H1 (cell line): ENCODE measurements around the gene GRIA4. TPM values are rescaled to one million over a fixed set of nuclear protein-coding genes. Genes with fewer than 3 reads are reported as not detected.

Experiments used
- CTCF ChIA-PET: fragments of 300-600 bp; sonication (Branson Sonifier 250); formaldehyde crosslinking; loops from one replicate; lab custom pipeline; 2021; ENCODE audit not compliant: partially characterized antibody; lab: Charles Lee
- POLR2A ChIA-PET: fragments of 300-600 bp; sonication (Branson Sonifier 250); formaldehyde crosslinking; loops from one replicate; lab custom pipeline; 2021; ENCODE audit warnings: inconsistent platforms; ENCODE audit not compliant: partially characterized antibody; lab: Charles Lee
- DNase-seq, 2 experiments: peaks; one replicate each; pipeline versions ENCODE4 v3.0.0 to v3.0.0-alpha.2; 2010 to 2022; ENCODE audit warnings: low spot score in 2 of 2, low read depth in 1 of 2, mixed read lengths in 1 of 2
- FAIRE-seq: peaks from 2 replicates; lab custom pipeline; 2011; peaks lifted over from hg19 to GRCh38; lab: Jason Lieb, UNC
- H2AFZ ChIP-seq: 2 replicates; pipeline ENCODE4 v1.8.1; 2012; ENCODE audit warnings: low read length, inconsistent platforms
- H2AK5ac ChIP-seq: 2 replicates; pipeline ENCODE4 v1.6.1; 2013; ENCODE audit warnings: low read depth, low read length
- H2BK120ac ChIP-seq: replicated peaks from 2 replicates; pipeline ENCODE3; 2013; ENCODE audit warnings: low read depth, low read length, inconsistent platforms
- H2BK12ac ChIP-seq: 2 replicates; pipeline ENCODE4 v1.6.1; 2013; ENCODE audit warnings: low read depth, low read length
- H2BK15ac ChIP-seq: 2 replicates; pipeline ENCODE4 v1.6.1; 2013; ENCODE audit warnings: low read length
- H2BK20ac ChIP-seq: 2 replicates; pipeline ENCODE4 v1.6.1; 2013; ENCODE audit warnings: low read length
- H2BK5ac ChIP-seq: 2 replicates; pipeline ENCODE4 v1.6.1; 2013; ENCODE audit warnings: low read depth, low read length
- H3K14ac ChIP-seq: 2 replicates; pipeline ENCODE4 v1.6.1; 2013; ENCODE audit warnings: inconsistent platforms; ENCODE audit not compliant: insufficient read length
- H3K18ac ChIP-seq: 2 replicates; pipeline ENCODE4 v1.6.1; 2013; ENCODE audit warnings: low read length; ENCODE audit errors: extremely low read depth
- H3K23ac ChIP-seq: 2 replicates; pipeline ENCODE4 v1.6.1; 2013; ENCODE audit warnings: inconsistent platforms; ENCODE audit not compliant: insufficient read length
- H3K23me2 ChIP-seq: 2 replicates; pipeline ENCODE4 v1.6.1; 2013; ENCODE audit warnings: low read depth, low read length
- H3K27ac ChIP-seq: 2 replicates; pipeline ENCODE4 v1.6.1; 2011; ENCODE audit warnings: low read depth, low read length, inconsistent platforms
- H3K27me3 ChIP-seq, 4 experiments: replicated peaks in 1 of 4; 1 replicate in 1 of 4; 2 replicates in 3 of 4; pipeline versions ENCODE4 v1.6.1 to v1.8.1; 2011 to 2013; ENCODE audit warnings: low read length in 3 of 4, mild to moderate bottlenecking in 3 of 4, inconsistent platforms in 2 of 4, mixed read lengths in 2 of 4, moderate library complexity in 1 of 4; ENCODE audit not compliant: control insufficient read depth in 3 of 4, insufficient read depth in 3 of 4; ENCODE audit errors: extremely low read depth in 1 of 4
- H3K36me3 ChIP-seq, 4 experiments: 2 replicates each; pipeline versions ENCODE4 v1.6.1 to v1.8.1; 2011 to 2013; ENCODE audit warnings: mild to moderate bottlenecking in 4 of 4, low read length in 3 of 4, moderate library complexity in 2 of 4, control low read depth in 1 of 4, inconsistent platforms in 1 of 4; ENCODE audit not compliant: insufficient read depth in 4 of 4, control insufficient read depth in 2 of 4
- H3K4ac ChIP-seq: replicated peaks from 2 replicates; pipeline ENCODE3; 2013; ENCODE audit warnings: low read length, low read depth, mixed read lengths, inconsistent platforms; ENCODE audit not compliant: insufficient read length
- H3K4me1 ChIP-seq, 4 experiments: replicated peaks in 1 of 4; 1 replicate in 1 of 4; 2 replicates in 3 of 4; pipeline versions ENCODE4 v1.6.1 to v1.8.1; 2011 to 2013; ENCODE audit warnings: low read length in 3 of 4, inconsistent platforms in 2 of 4, mixed read lengths in 1 of 4; ENCODE audit not compliant: insufficient read depth in 4 of 4, control insufficient read depth in 3 of 4
- H3K4me2 ChIP-seq, 2 experiments: 2 replicates each; pipeline versions ENCODE4 v1.6.1 to v1.8.1; 2011 to 2013; ENCODE audit warnings: low read depth in 2 of 2, low read length in 2 of 2, control low read depth in 1 of 2, inconsistent platforms in 1 of 2, mild to moderate bottlenecking in 1 of 2; ENCODE audit not compliant: insufficient read depth in 1 of 2
- H3K4me3 ChIP-seq, 4 experiments: fragments of 200-600, 300-600 bp in 1 of 4; sonication (generic), shearing (Covaris generic), sonication (Bioruptor Twin) in 1 of 4; 2 replicates each; pipeline versions ENCODE4 v1.5.1 to v1.8.1; 2011 to 2016; ENCODE audit warnings: low read length in 4 of 4, low read depth in 3 of 4, control low read depth in 2 of 4, inconsistent platforms in 2 of 4, mild to moderate bottlenecking in 2 of 4, mixed read lengths in 1 of 4, moderate library complexity in 1 of 4; ENCODE audit not compliant: insufficient read depth in 2 of 4; ENCODE audit errors: extremely low read depth in 1 of 4
- H3K56ac ChIP-seq: replicated peaks from 2 replicates; pipeline ENCODE3; 2013; ENCODE audit warnings: low read depth, mild to moderate bottlenecking, mixed read lengths, low read length, inconsistent platforms; ENCODE audit not compliant: insufficient read length
- H3K79me1 ChIP-seq: 2 replicates; pipeline ENCODE4 v1.6.1; 2013; ENCODE audit warnings: low read depth, low read length, control low read depth
- H3K79me2 ChIP-seq, 2 experiments: 2 replicates each; pipeline versions ENCODE4 v1.6.1 to v1.8.1; 2012 to 2013; ENCODE audit warnings: low read length in 2 of 2, mild to moderate bottlenecking in 2 of 2, inconsistent platforms in 1 of 2; ENCODE audit not compliant: insufficient read depth in 2 of 2, control insufficient read depth in 1 of 2
- H3K9ac ChIP-seq, 4 experiments: replicated peaks in 1 of 4; 1 replicate in 1 of 4; 2 replicates in 3 of 4; pipeline versions ENCODE4 v1.6.1 to v1.8.1; 2011 to 2013; ENCODE audit warnings: low read depth in 3 of 4, low read length in 3 of 4, control low read depth in 2 of 4, mild to moderate bottlenecking in 2 of 4, moderate library complexity in 2 of 4, inconsistent platforms in 1 of 4; ENCODE audit errors: extremely low read depth in 1 of 4
- H3K9me3 ChIP-seq, 2 experiments: 2 replicates each; pipeline versions ENCODE4 v1.6.1 to v1.8.1; 2012 to 2013; ENCODE audit warnings: mild to moderate bottlenecking in 2 of 2, moderate library complexity in 2 of 2, control low read depth in 1 of 2, inconsistent platforms in 1 of 2, low read depth in 1 of 2, low read length in 1 of 2, mixed read lengths in 1 of 2; ENCODE audit not compliant: insufficient read depth in 2 of 2
- H4K20me1 ChIP-seq, 2 experiments: replicated peaks in 1 of 2; 2 replicates each; pipeline versions ENCODE3 to v1.8.1; 2011 to 2013; ENCODE audit warnings: inconsistent platforms in 2 of 2, low read length in 2 of 2, mild to moderate bottlenecking in 1 of 2; ENCODE audit not compliant: insufficient read depth in 2 of 2, control insufficient read depth in 1 of 2
- H4K5ac ChIP-seq: 2 replicates; pipeline ENCODE4 v1.6.1; 2013; ENCODE audit warnings: low read length, low read depth, mixed read lengths, inconsistent platforms; ENCODE audit not compliant: insufficient read length
- H4K8ac ChIP-seq: 2 replicates; pipeline ENCODE4 v1.8.0; 2013; ENCODE audit warnings: mild to moderate bottlenecking, moderate library complexity, low read length, inconsistent platforms; ENCODE audit not compliant: insufficient read depth; ENCODE audit errors: extremely low read depth
- H4K91ac ChIP-seq: replicated peaks from 2 replicates; pipeline ENCODE3; 2013; ENCODE audit warnings: low read length, mixed read lengths, inconsistent platforms; ENCODE audit not compliant: insufficient read length
- CEBPB ChIP-seq: IDR thresholded peaks from 2 replicates; pipeline ENCODE4 v1.6.1; 2012; ENCODE audit warnings: low read depth, low read length
- KDM5A ChIP-seq: fragments of 200-600 bp; IDR thresholded peaks from 2 replicates; pipeline ENCODE4 v1.7.1; 2012; ENCODE audit warnings: mild to moderate bottlenecking, low read length, inconsistent platforms, mixed read lengths
- TAF1 ChIP-seq: IDR thresholded peaks from 2 replicates; pipeline ENCODE4 v1.6.1; 2011; ENCODE audit warnings: mild to moderate bottlenecking, low read depth, low read length
- YY1 ChIP-seq: IDR thresholded peaks from 2 replicates; pipeline ENCODE4 v1.6.1; 2011; ENCODE audit warnings: low read depth, mild to moderate bottlenecking, low read length
- WGBS, 2 experiments: shearing (Covaris generic) in 1 of 2; methylation state at CpG; one replicate each; pipeline versions ENCODE4 v1.1.6 to v1.1.7; 2013 to 2015; ENCODE audit warnings: low lambda C conversion rate in 2 of 2, mixed read lengths in 2 of 2, inconsistent platforms in 1 of 2, low coverage in 1 of 2, missing lambda C conversion rate in 1 of 2; ENCODE audit not compliant: insufficient replicate concordance in 2 of 2, insufficient coverage in 1 of 2, insufficient read length in 1 of 2; ENCODE audit errors: extremely low coverage in 1 of 2, missing lambda C conversion rate in 1 of 2; 5-methylcytosine and 5-hydroxymethylcytosine counted together
- polyA plus RNA-seq, 7 experiments: library from polyadenylated mRNA; depleted of rRNA in 3 of 7; stranded (reverse) in 5 of 7; unstranded in 2 of 7; fragments of >200 nt in 5 of 7; fragments of 200-250 nt in 2 of 7; gene quantifications; 1 replicate in 5 of 7; 2 replicates in 1 of 7; 4 replicates in 1 of 7; pipeline versions ENCODE4 v1.2.1 to v1.2.3, GENCODE V29; 2011 to 2013; ENCODE audit warnings: missing spikeins in 2 of 7, mixed read lengths in 2 of 7
- total RNA-seq: library from RNA; stranded (reverse); fragmentation: NEBNext Ultra II Directional; extraction: Animal tissue kit (Norgen Biotek cat#: 25700); gene quantifications from 2 replicates; pipeline ENCODE4 v1.2.1, GENCODE V29; 2021

GRIA4 gene
- total and polyA plus RNA-seq, 2 of the 8 experiments (the other 6 are each of a cell fraction or from before 2014, with no cell fraction given), result 12.5 to 21.8 TPM

- Histone ChIP-seq H2BK5ac (no peak overlapping the region), H3K14ac (no peak overlapping the region), H3K79me2 (no peaks in the 10 kb centered on the region), H3K79me1 (no peaks in the 10 kb centered on the region; the same call in 1 of the 2 replicates), H3K56ac (no peak overlapping the region), H3K23ac (no peak overlapping the region), H2AFZ (no peak overlapping the region), H3K9ac (no peak overlapping the region), H3K4me1 (no peaks in the 10 kb centered on the region), H3K36me3 (no peaks in the 10 kb centered on the region), H3K18ac (no peak overlapping the region), H2BK15ac (no peak overlapping the region), H3K4ac (no peak overlapping the region), H4K8ac (no peak overlapping the region), H3K23me2 (no peaks in the 10 kb centered on the region), H4K20me1 (no peaks in the 10 kb centered on the region), H3K4me3 (no peak overlapping the region), H3K27ac (no peak overlapping the region), H2AK5ac (no peak overlapping the region), H3K9me3 (no peaks in the 10 kb centered on the region), H2BK12ac (no peak overlapping the region), H2BK20ac (no peak overlapping the region), H3K4me2 (no peak overlapping the region), H2BK120ac (no peak overlapping the region), H3K27me3 (no peaks in the 10 kb centered on the region), H4K5ac (no peak overlapping the region), H4K91ac (no peak overlapping the region)
- CTCF ChIA-PET, result no interaction called here
- WGBS, 2 experiments, result 100% methylated on average over 2 of the region's 2 CpGs; no CpG with 5 or more reads in 1 of the 2 experiments
- no peak for FAIRE-seq
- no peak for DNase-seq
- POLR2A ChIA-PET, result no interaction called here
- TF ChIP-seq KDM5A, result no peak
- TF ChIP-seq TAF1, result no peak
- no peak for TF ChIP-seq CEBPB
- no peak for TF ChIP-seq YY1
Measured at GRCh38 chr11:105793092-105793491, 183.2 kb downstream of the GRIA4 start.
